ENCODE data around the gene APOBEC3B. TPM values are rescaled to one million over a fixed set of nuclear protein-coding genes. Genes with fewer than 3 reads are reported as not detected.

APOBEC3B gene
- total and polyA plus RNA-seq, 12 donors: 0.32 to 8.1 (median 1.5) TPM; not detected in 1

- Histone ChIP-seq H3K36me3 (replicated peaks in 1 of 2) (no peaks in the 10 kb centered on the region), H3K9me3 (replicated peaks in 1 of 3) (no peaks in the 10 kb centered on the region), H3K4me1 (replicated peaks in 1 of 2) (no peaks in the 10 kb centered on the region), H3K27me3 (no peaks in the 10 kb centered on the region), H3K4me3 (no peak overlapping the region), H3K27ac (no peak overlapping the region)
- TF ChIP-seq POLR2A (IDR thresholded peaks at IDR 0.05) (no peak), CTCF (IDR thresholded peaks at IDR 0.05) (no peak)
- DNase-seq: no peak
- WGBS, 4 donors: 89 to 100% (median 90%) methylated on average over 5 to 6 of the region's 6 CpGs
- intact Hi-C loops (cut with DNase I): no loop called here
These were observed 41.2 kb upstream of the APOBEC3B start for GRCh38 chr22:38940811-38941384.

GRCh38 chr22:38941488-38941987 is 40.6 kb upstream of the APOBEC3B start:
- Histone ChIP-seq H3K9me3 (replicated peaks in 1 of 3) (no peaks in the 10 kb centered on the region), H3K4me3 (no peak overlapping the region), H3K4me1 (replicated peaks in 1 of 2) (no peaks in the 10 kb centered on the region), H3K27me3 (no peaks in the 10 kb centered on the region), H3K27ac (peak overlapping the region in 1 of 5 donors; percentile 17), H3K36me3 (replicated peaks in 1 of 2) (no peaks in the 10 kb centered on the region)
- WGBS, 4 donors: 63 to 73% (median 70%) methylated on average over 13 of the region's 13 CpGs
- intact Hi-C loops (cut with DNase I): no loop called here
- TF ChIP-seq POLR2A (IDR thresholded peaks at IDR 0.05) (no peak), CTCF (IDR thresholded peaks at IDR 0.05) (no peak)
- peak in 2 of 7 donors; percentile 23 to 28 for DNase-seq

- intact Hi-C loops (cut with DNase I): no loop called here
- no peak for DNase-seq
- Histone ChIP-seq H3K9me3 (replicated peaks in 1 of 3) (no peaks in the 10 kb centered on the region), H3K36me3 (replicated peaks in 1 of 2) (no peaks in the 10 kb centered on the region), H3K4me1 (replicated peaks in 1 of 2) (no peaks in the 10 kb centered on the region), H3K27me3 (no peaks in the 10 kb centered on the region), H3K4me3 (no peak overlapping the region), H3K27ac (no peak overlapping the region)
- TF ChIP-seq CTCF (IDR thresholded peaks at IDR 0.05) (no peak), POLR2A (IDR thresholded peaks at IDR 0.05) (no peak)
- WGBS, 4 donors: 76 to 84% (median 77%) methylated on average over 3 to 5 of the region's 5 CpGs
These were observed 39.4 kb upstream of the APOBEC3B start for GRCh38 chr22:38942702-38943101.

- no peak for DNase-seq
- WGBS, 4 donors: 56 to 67% (median 62%) methylated on average over 9 of the region's 9 CpGs
- no peaks in the 10 kb centered on the region for H3K36me3 ChIP-seq (replicated peaks in 1 of 2)
- H3K27ac ChIP-seq: no peak overlapping the region
- H3K27me3 ChIP-seq: no peaks in the 10 kb centered on the region
- no peak overlapping the region for H3K4me3 ChIP-seq
- H3K4me1 ChIP-seq (replicated peaks in 1 of 2): no peaks in the 10 kb centered on the region
- H3K9me3 ChIP-seq (replicated peaks in 1 of 3): no peaks in the 10 kb centered on the region
- intact Hi-C loops (cut with DNase I): no loop called here
- no peak for TF ChIP-seq POLR2A (IDR thresholded peaks at IDR 0.05)
- no peak for TF ChIP-seq CTCF (IDR thresholded peaks at IDR 0.05)
These were observed 38.9 kb upstream of the APOBEC3B start for GRCh38 chr22:38943201-38943600.
